AML-193 (cell line): ENCODE data around the gene NGB.
"Not testable (repeated sequence)": the region's sequence is repeated elsewhere in the genome, so short reads cannot be mapped to it uniquely, and the experiment has no call there.

Experiments used
- DNase-seq, 2 experiments: peaks; one replicate each; lab custom pipeline; 2025; lab: John Stamatoyannopoulos, UW

Gene NGB

DNA sequence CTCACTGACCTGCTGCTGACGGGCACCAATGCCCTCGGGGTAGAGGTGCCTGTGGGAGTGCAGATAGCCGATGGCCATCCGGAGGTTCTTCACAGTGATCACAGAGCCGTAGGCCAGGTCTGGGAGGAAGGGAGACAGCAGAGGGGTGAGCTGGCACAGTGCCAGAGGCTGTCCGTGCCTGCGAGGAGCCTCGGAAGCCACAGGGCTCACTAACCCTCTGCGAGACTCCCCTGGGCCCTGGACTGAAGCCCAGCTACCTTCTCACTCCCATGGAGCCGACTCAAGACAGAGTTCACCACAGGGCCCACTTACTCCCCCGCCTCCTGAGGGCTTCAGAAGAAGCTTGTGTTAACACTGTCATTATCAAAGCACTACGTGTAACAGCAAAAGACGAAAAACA, 25.1 kb upstream of the NGB start:
- no peak for DNase-seq

DNA sequence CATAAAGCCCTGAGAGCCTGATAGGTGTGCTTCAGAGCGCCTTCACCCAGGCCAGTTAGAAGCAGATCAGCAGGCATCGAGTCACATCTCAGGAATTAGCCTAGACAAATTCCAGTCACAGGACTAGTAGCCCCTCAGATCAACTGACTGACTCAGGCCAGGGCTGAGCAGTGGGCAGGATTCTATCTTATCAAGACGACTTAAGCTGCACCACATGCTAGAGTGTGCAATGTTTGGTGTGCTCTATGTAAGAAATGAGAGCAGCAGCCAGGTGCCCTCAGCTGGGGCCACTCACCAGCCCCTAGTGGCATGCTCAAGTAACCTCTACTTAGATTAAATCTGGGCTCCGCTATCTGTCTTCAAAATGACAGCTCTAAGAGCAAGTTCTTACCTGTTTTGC, 19.7 kb upstream of the NGB start:
- DNase-seq = no peak

DNA sequence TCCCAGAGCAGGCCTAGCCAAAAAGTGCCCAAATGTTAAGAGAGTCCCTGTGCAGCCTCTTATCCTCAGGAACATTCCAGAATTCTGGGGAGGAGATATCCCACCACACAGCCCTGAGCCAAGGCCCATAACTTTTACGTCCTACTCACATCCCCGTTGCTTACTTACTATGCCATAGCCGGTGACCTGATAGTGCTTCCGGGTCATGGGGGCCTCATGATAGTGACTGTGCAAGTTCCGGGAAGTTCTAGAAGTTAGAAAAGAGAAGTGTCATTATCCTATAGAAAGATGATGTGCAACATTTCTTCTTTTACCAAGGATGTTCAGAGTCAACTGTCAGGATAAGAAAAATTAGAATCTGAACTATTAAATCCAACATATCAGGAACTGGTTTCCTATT, 15.6 kb upstream of the NGB start:
- no peak for DNase-seq

DNA sequence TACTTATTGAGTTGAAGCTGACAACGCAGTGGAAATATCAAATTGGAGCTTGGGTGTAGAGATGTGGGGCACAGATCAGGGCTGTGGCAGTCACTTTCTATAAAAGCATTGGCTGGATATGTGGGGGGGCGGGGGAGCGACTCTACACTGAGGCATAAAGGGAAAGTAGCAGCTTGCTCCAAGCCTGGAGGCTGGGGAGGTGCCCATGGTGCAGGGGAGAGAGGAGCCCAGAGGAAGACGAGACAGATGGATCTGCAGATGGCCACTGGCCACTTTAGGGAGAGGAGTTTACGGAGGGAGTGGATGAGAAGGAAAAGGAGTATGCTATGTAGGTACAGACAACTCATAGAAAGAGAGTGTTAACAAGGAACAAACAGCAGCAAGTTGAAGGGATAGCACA, 13.5 kb upstream of the NGB start:
- no peak for DNase-seq

DNA sequence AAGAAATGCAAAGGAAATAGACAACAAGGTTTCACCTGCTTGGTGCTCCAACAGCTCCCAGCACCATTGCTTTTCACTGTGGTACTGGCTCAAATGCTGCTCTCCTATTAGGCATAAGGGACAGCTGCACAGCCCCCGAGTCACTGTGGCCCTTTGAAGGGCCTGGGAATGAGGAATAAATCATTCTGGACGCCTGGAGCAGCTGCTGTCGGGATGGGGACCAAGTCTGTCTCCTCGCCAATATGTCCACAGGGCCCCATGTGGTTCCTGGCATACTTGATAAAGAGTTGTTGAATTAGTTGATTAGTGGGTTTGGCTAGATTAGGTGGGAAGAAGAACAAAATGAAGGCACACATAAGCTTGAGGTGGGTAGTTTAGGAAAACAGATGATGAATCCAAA, 13.1 kb upstream of the NGB start:
- DNase-seq = no peak

DNA sequence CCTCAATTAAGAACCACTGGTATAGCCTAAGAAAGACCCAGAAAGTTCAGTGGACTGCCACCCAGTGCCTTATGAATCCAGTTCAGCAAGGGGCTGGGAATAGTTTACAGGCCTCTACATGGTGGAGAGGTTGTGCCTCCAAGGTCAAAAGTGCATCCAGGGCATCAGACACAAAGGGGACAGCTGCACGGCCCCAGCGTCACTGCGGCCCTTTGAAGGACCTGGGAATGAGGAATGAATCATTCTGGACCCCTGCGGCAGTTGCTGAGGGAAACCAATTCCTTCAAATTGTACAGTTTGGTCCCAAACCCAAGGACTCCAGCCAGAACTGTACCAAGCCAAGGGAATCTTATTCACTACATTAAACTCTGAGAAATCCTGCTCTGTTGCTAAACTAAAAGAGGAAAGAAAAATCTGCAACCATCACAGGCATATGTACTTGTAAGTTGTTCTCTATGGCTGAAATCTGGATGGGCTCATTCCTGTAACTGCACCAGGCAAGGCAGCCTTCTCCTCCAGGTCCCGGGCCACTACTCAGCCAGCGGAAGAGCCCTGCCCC, 10.9 kb upstream of the NGB start:
- DNase-seq = no peak

DNA sequence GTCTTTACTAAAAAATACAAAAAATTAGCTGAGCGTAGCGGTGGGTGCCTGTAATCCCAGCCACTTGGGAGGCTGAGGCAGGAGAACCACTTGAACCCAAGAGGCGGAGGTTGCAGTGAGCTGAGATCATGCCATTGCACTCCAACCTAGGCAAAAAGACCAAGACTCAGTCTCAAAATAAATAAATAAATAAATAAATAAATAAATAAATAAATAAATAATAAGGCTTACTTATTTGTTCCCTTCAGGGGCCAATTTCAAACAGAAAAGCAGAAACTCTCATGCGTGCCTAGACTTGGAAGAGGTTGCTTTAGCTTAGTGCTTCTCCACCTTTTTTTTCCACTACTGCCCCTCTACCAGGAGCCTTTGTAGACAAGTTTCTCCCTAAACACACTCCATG, 9.9 kb upstream of the NGB start:
- DNase-seq = not testable (repeated sequence)

DNA sequence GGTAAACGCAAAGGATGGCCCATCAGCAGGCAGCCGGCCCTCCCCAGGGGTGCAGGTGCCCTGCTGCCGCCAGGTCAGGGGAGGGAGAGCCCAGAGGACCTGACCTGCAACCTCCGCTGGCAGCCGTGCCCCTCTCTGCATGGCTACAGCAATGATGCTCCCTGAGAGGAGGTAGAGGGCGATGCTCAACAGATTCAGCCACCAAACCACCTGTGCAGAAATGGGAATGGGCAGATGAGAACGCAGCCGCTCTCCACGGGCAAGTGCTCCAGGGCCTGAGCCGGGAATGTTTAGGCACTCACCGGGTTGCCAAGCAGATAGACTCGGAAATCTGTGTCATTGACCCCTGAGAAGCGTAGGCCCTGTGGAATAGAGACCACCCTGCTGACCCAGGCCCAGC, 8.7 kb upstream of the NGB start:
- DNase-seq = no peak

DNA sequence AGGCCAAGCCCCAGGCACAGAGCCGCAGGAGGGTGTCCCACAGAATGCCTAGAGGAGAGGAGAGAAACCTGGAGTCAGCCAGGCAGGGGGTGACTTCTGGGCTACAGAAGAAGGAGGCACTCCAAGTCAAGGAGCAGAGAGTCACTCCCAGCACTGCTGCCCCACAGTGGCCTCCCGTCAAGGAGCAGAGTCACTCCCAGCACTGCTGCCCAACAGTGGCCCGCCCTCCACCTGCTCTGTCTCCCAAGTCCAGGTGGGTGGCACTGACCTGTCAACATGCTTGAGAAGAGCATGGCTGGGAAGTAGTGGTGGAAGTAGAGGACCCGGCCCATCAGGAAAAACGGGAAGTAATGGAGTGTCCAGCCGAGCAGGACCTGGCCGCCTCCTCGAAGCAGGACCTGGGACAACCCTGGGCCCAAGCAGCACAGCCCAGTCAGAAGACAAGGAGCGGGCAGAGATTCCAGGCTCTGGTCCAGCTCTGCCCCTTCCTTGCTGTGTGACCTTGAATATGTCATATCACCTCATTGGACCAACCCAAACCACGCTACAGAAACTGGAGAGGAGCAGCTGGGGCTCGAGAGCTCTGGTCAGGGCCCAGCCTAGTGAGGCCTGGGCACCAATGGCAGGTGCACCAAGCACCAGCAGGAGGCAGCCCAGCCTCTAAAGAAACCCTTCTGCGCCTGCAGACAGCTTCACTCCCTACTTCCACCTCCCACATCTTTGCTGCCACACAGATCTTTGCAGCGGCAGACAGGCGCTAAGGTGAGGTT, 7.6 kb upstream of the NGB start:
- no peak for DNase-seq

DNA sequence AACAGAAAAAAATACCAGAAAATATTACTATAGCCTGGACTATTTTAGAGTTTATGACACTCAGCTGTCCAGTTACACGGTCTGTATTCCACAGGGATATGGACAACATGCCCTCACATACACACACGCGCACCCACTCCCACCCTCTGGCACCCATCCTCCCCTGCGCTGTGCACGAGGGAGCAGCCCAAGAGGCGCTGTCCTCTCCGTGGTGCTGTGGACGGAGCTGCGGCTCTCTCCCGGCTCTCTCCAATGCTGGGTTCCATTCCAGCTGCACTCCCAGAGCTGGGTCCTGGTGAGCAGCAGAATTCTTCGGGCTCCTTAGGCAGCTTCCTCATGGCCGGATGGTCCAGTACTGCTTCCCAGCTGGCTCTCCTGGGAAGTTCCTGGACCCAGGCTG, 6.0 kb upstream of the NGB start:
- no peak for DNase-seq

DNA sequence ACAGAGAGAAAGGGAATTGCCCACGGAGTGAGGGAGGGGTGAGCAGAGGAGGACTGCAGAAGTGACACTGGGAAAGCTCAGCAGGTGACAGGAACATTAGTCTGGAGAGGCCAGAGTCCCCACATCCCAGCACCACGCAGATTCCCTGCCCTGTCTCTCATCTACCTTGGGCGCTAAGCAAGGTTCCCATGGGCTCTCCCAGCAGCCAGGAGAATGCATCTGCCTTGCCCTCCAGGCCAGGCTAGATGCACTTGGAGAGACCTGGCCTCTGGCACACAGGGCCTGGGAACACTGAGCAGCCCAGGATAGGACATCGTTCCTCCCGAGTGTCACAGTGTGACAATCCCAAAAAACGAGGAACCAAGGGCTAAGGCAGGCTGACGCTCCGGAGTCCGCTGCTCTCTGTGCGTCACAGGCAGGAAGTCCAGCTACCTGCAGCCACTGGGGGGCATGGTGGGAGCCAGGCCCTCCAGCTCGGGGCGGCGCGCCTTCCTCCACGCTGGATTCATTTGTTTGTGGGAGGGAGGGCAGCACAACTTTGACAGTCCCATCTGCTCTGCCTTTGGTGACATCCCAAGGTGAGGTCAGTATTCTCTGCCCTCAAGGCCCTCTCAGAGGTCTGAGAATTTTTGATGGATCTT, 5.4 kb upstream of the NGB start:
- no peak for DNase-seq

DNA sequence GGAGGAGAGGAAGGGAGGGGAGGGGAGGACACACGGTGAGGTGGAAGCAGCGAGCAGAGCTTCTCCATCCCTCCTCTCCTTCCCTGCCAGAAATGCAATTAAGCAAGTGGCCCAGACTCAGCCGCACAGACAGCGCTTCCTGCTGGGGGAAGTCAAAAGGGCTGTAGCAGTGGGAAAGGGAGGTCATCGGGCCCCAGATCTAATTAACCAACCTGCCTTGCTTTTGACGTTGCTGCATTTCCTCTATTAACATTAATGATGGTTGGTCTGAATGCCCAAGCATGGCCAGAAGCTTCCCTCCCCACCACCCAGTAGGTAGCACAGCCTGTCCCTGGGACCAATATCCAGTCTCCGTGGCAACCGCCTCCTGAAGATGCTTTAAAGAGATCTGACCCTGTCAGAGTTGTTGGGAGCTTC, 4.6 kb upstream of the NGB start:
- DNase-seq = no peak

DNA sequence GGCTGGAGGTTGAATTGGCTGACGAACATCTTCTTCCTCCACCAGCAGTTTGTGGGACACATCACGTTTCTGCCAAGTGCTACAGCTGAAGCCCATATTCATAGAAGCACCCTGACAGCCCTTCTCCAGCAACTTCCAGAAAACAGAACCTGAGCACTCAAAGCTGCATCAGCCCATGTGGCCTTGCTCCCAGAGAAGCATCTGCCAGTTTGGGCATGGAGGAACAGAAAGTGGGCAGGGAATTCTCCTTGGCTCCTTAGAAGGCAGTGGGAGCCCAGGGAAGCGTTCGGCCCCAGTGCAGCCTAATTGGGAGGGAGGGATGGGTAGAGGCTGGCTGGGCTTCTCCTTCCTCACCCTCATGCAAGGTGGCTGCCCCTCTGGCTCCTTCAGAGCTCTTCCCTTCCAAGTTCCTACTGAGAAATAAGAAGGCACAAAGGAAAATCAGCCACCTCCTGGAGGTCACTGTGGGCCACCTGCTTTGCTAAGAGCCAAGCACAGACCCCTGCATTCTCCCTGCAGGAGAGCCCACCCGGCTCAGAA, 4.1 kb upstream of the NGB start:
- no peak for DNase-seq

DNA sequence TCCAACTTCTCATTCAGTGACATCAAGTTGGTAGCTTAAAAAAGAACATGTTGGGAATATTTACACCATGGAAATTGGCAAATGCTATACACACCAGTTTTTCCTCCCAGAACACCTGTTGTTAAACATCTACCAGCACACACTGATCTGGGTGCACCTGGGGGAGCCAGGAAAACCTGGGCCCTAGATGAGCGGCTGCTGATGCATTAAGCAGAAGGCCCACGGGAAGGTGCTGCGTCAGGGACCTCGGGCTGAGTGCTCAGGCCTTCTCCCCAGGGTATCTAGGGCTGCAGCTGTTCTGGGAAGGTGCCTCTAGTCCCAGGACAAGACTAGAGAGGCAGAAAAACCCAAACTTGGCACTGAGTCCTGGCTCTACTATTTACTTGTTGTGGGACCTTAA, 2.8 kb upstream of the NGB start:
- no peak for DNase-seq

DNA sequence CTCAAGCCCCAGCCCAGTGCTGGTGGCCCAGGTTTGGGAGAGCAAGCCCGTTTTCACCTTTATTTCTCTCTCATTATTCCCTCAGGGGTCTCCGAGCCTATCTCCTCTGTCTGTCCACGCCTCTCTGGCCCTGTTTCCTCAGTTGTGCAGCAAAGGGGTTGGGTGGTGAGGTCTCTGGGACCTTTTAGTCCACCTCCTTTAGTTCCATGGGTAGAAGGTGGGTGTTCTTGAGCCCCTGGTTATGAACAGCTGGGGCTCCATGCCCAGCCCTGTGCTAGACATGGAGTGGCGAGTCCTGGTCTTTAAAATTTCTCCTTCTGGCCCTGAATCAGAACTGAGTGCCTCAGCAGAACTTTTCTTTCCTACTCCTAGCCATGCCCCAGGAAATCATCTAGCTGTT, 1.3 kb upstream of the NGB start:
- DNase-seq = no peak

DNA sequence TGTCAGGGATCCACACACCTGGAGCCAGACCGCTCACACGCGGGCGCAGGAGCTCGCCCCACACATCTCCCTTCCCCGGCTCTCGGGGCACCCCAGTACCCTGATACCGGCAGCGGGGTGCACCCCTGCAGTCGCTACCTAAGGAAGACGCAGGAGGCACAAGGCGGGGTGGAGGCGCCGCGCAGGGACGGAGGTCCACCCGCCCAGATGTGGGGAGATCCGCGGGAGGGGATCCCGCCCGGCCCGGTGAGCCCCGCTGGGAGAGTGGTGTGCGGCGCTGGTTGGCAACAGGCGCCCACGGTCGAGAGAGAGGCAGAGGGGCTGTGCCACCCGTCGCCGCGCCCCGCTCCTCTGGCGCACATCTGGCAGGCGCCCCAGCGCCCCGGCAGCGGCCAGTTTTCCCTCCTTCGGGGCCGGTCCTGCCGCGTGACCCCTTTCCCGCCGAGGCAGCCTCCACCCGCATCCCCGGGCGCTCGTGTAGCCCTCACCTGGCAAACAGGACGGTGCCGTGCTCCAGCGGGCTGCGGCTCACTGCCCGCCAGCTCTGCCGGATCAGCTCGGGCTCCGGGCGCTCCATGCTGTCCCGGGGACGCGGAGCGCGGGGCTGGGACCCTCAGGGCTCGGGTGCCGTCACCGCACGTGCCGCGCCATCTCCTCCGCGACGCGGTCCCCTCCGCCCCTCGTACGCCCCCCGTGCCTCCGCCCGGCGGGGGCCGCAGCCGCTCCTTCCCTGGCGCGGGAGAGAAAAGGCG, 469 bp downstream of the NGB start:
- DNase-seq = no peak

DNA sequence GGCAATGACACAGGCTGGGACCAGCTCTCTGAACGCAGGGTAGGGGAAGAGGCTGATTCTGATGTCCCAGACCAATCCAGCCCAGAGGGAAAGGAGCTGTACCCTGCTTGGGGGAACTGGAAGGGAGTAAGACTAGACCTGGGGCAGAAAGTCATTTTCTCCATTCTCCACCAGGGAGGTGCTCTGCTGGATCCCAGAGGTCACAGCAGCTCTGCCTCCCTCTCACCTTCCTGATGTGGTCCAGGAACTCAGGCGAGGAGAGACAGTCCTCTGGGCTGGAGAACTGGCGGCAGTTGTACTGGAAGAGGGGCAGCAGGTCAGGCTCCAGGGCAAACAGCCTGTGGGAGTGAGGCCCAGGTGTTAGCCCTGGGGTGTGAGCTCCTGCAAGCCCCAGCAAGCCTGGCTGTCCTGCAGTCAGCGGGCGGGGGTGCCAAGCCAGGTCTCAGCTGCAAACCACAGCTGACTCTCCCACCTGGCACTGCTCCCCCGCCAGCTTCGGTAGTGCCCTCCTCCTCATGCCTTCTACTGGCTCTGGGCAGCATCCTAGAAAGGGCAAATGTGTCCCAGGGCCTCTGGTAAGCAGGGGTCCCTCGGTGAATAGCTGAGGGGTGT, 1.9 kb downstream of the NGB start:
- no peak for DNase-seq

DNA sequence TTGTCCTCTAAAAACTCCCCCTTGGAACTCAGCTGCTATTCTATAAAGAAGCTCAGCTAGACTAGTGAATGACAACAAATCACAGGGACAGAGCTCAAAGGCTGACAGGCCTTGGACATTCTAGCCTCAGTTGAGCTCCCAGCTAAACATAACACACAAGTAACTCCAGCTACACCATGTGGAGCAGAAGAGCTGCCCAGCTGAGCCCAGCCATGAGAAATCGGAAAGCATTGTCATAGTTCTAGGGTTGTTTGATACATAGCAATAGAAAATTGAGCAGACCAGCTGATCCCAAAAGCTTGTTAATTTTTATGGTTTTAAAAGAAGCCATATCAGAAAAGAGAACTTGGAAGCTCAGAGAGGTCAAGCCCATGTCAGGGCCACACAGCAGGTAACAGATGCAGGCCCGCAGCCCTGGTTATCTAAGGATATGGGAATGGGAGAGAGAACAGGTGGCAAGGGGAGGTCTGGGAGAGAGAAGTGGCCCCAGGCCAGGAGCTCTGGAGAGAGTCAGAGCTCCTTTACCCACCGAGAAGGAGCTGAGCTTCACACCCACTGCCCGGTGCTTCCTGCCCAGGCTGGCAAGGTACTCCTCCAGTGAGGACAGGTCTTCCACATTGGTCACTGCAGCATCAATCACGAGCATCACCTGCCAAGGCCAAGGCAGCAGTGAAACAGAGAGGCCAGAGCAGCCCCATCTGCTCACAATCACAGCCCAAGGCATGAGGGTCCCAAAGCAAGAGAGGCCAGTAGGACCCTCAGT, 2.9 kb downstream of the NGB start:
- no peak for DNase-seq

DNA sequence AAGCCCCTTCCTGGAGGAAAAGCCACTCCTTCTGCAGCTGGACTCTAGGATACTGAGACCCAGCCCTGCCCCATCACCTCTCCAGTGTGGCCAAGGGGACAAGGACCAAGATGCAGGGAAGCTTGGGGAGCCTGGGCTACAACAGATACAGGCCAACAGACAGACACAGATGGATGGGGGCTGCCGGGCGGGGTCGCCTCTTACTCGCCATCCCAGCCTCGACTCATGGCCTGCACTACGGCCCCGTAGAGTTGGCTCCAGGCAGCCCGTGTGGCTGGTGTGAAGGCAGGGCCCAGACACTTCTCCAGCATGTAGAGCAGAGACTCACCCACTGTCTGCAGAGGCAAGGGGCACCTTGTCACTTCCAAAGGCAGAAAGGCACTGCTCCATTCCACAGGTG, 4.7 kb downstream of the NGB start:
- no peak for DNase-seq

DNA sequence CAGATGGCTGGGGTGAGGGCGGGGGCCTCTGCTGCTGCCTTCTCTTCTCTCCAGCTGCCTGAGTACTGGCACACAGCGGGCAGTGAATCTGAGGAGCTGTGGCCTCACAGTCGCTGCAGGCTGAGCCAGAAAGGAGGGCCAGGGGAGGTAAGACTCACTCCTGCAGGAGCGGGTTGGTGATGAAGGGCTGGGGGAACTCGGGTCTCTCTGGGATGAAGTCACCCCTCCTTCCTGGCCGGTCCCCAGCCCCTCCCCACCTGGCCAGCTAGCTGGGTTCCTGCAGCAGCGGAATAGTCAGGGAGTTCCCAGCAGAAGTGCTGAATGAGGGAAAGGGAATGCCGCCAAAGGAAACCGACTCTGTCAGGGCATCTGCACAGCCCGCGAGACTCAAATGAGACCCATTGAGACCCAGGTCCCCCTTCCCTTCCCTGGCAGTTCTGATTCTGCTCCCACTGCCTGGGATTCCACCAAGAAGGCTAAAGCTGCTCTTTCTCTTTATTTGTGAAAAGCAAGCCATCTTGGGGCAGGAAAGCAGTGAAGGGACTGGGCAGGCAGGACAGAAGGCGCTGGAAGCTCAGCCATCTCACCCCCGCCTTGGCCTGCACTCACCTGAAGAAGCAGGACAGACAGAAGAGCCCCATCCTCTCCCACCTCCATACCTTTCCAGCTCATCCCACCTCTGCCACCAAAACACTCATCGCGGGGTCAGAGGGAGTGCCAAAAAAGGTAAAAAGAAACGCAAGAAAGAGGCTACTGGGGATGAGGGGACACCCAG, 5.3 kb downstream of the NGB start:
- DNase-seq = no peak

DNA sequence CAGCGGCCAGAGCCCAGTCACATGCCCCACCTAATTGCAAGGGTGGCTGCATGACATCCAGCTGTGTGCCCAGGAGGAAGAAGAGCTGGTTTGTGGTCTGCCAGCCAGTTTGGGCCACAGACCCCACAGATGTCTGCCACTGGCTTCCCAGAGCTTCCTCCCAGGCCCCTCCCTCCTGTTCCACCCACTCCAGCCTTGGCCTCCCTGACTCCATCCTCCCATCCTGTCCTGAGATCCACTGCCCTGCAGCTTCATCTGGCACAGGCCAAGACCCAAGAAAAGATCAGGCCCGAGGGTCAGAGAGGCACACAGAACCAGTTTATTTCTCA, 5.9 kb downstream of the NGB start:
- no peak for DNase-seq
